Ishikawa (cell line): ENCODE measurements around the gene SOX10.

ENCODE experiments used
- CEBPB ChIP-seq: IDR thresholded peaks from 2 replicates; pipeline ENCODE4 v1.6.1; 2012
- CREB1 ChIP-seq: IDR thresholded peaks from 2 replicates; pipeline ENCODE4 v1.6.1; 2012; ENCODE audit warnings: low read depth
- EGR1 ChIP-seq: IDR thresholded peaks from 2 replicates; pipeline ENCODE4 v1.6.1; 2012
- EP300 ChIP-seq: IDR thresholded peaks from 2 replicates; pipeline ENCODE4 v1.6.1; 2012; ENCODE audit warnings: borderline replicate concordance
- FOXM1 ChIP-seq: IDR thresholded peaks from 2 replicates; pipeline ENCODE4 v1.6.1; 2012; ENCODE audit warnings: low read depth, borderline replicate concordance
- MAX ChIP-seq: IDR thresholded peaks from 2 replicates; pipeline ENCODE4 v1.6.1; 2012
- NFIC ChIP-seq: IDR thresholded peaks from 2 replicates; pipeline ENCODE4 v1.6.1; 2012
- RAD21 ChIP-seq: IDR thresholded peaks from 2 replicates; pipeline ENCODE4 v1.6.1; 2012; ENCODE audit warnings: low read depth
- REST ChIP-seq: IDR thresholded peaks from 2 replicates; pipeline ENCODE4 v1.6.1; 2012; ENCODE audit warnings: low read depth, mild to moderate bottlenecking
- TAF1 ChIP-seq: IDR thresholded peaks from 2 replicates; pipeline ENCODE4 v1.6.1; 2012; ENCODE audit warnings: low read depth, mild to moderate bottlenecking
- TCF12 ChIP-seq: IDR thresholded peaks from 2 replicates; pipeline ENCODE4 v1.6.1; 2012; ENCODE audit warnings: low read depth
- TEAD4 ChIP-seq: IDR thresholded peaks from 2 replicates; pipeline ENCODE4 v1.6.1; 2012
- USF1 ChIP-seq: IDR thresholded peaks from 2 replicates; pipeline ENCODE4 v1.6.1; 2012
- YY1 ChIP-seq: IDR thresholded peaks from 2 replicates; pipeline ENCODE4 v1.6.1; 2012; ENCODE audit warnings: low read depth
- ZBTB7A ChIP-seq: IDR thresholded peaks from 2 replicates; pipeline ENCODE4 v1.6.1; 2012; ENCODE audit warnings: low read depth

The SOX10 gene

GRCh38 chr22:38030311-38031133 is 46.2 kb upstream of the SOX10 start:
- TF ChIP-seq TEAD4 = no peak
- TF ChIP-seq CREB1 = no peak

- no peak for TF ChIP-seq TAF1
- no peak for TF ChIP-seq REST
- no peak for TF ChIP-seq EGR1
- no peak for TF ChIP-seq ZBTB7A
- TF ChIP-seq EP300 = no peak
- no peak for TF ChIP-seq NFIC
- no peak for TF ChIP-seq FOXM1
- no peak for TF ChIP-seq TEAD4
- TF ChIP-seq CEBPB = no peak
- no peak for TF ChIP-seq MAX
- no peak for TF ChIP-seq CREB1
- TF ChIP-seq TCF12 = no peak
- no peak for TF ChIP-seq YY1
- no peak for TF ChIP-seq RAD21
- TF ChIP-seq USF1 = no peak
These were observed 45.5 kb upstream of the SOX10 start for GRCh38 chr22:38029901-38030300.

- TF ChIP-seq REST = no peak
- no peak for TF ChIP-seq RAD21
- no peak for TF ChIP-seq FOXM1
- no peak for TF ChIP-seq NFIC
- no peak for TF ChIP-seq USF1
- no peak for TF ChIP-seq YY1
- TF ChIP-seq EGR1 = no peak
- no peak for TF ChIP-seq TAF1
- TF ChIP-seq CEBPB = no peak
- no peak for TF ChIP-seq EP300
- no peak for TF ChIP-seq CREB1
- TF ChIP-seq TCF12 = no peak
These were observed 45.0 kb upstream of the SOX10 start for GRCh38 chr22:38029370-38029769.

- TF ChIP-seq MAX = no peak
- no peak for TF ChIP-seq FOXM1
- no peak for TF ChIP-seq TEAD4
- TF ChIP-seq TAF1 = no peak
- no peak for TF ChIP-seq EP300
- TF ChIP-seq TCF12 = no peak
- no peak for TF ChIP-seq ZBTB7A
- no peak for TF ChIP-seq REST
- TF ChIP-seq RAD21 = no peak
- TF ChIP-seq USF1 = no peak
- no peak for TF ChIP-seq CEBPB
- no peak for TF ChIP-seq YY1
These were observed 44.2 kb upstream of the SOX10 start for GRCh38 chr22:38028344-38029130.
